HG02763 (cell line): Measurements from ENCODE around the gene MICALL1.

Experiments
- ATAC-seq: cut with Tn5 transposase; IDR thresholded peaks from one replicate; pipeline ENCODE4 v1.9.1; 2021; ENCODE audit warnings: mild to moderate bottlenecking, moderate library complexity; ENCODE audit not compliant: unreplicated experiment

Gene MICALL1

GRCh38 chr22:37904572-37905533 lies 1.2 kb upstream of the MICALL1 start:
- no peak for ATAC-seq

GRCh38 chr22:37906364-37907008 lies 389 bp downstream of the MICALL1 start:
- ATAC-seq, result peak; percentile 22

- ATAC-seq, result no peak
Measured at GRCh38 chr22:37907036-37907954, 1.2 kb downstream of the MICALL1 start.

- no peak for ATAC-seq
Measured at GRCh38 chr22:37909766-37910165, 3.7 kb downstream of the MICALL1 start.

- ATAC-seq, result no peak
Measured at GRCh38 chr22:37910890-37911672, 5.0 kb downstream of the MICALL1 start.

- no peak for ATAC-seq
Measured at GRCh38 chr22:37911697-37912096, 5.6 kb downstream of the MICALL1 start.

GRCh38 chr22:37912171-37912570 lies 6.1 kb downstream of the MICALL1 start:
- no peak for ATAC-seq

GRCh38 chr22:37913233-37913721 lies 7.2 kb downstream of the MICALL1 start:
- no peak for ATAC-seq

GRCh38 chr22:37916311-37916710 lies 10.2 kb downstream of the MICALL1 start:
- no peak for ATAC-seq

GRCh38 chr22:37917874-37918548 lies 11.9 kb downstream of the MICALL1 start:
- no peak for ATAC-seq

GRCh38 chr22:37918580-37919270 lies 12.6 kb downstream of the MICALL1 start:
- no peak for ATAC-seq

GRCh38 chr22:37920126-37920525 lies 14.0 kb downstream of the MICALL1 start:
- no peak for ATAC-seq

GRCh38 chr22:37922191-37922590 lies 16.1 kb downstream of the MICALL1 start:
- ATAC-seq, result no peak

- no peak for ATAC-seq
Measured at GRCh38 chr22:37923927-37924326, 17.8 kb downstream of the MICALL1 start.

GRCh38 chr22:37924386-37925065 lies 18.4 kb downstream of the MICALL1 start:
- no peak for ATAC-seq

GRCh38 chr22:37925330-37925729 lies 19.2 kb downstream of the MICALL1 start:
- no peak for ATAC-seq

GRCh38 chr22:37925767-37926166 lies 19.7 kb downstream of the MICALL1 start:
- ATAC-seq, result no peak

GRCh38 chr22:37926358-37926757 lies 20.3 kb downstream of the MICALL1 start:
- ATAC-seq, result no peak
